Neural cell (in vitro differentiated cells): ENCODE measurements around the gene MACROH2A2. TPM values are rescaled to one million over a fixed set of nuclear protein-coding genes. Genes with fewer than 3 reads are reported as not detected.

Source experiments
- H2AFZ ChIP-seq: fragments of 200-600, 300-800 bp; sonication (generic), shearing (Covaris generic); 2 replicates; pipeline ENCODE4 v1.6.0; 2014; ENCODE audit warnings: low read depth, mild to moderate bottlenecking, antibody characterized with exemption, low read length, moderate library complexity
- H3F3A ChIP-seq: fragments of 200-600 bp; shearing (Covaris generic); 2 replicates; pipeline ENCODE4 v1.6.1; 2016; ENCODE audit warnings: mild to moderate bottlenecking, moderate library complexity, mixed read lengths, antibody characterized with exemption, low read length; ENCODE audit not compliant: insufficient read depth, poor library complexity, severe bottlenecking
- H3K27ac ChIP-seq: fragments of 200-600, 300-800 bp; sonication (generic), shearing (Covaris generic); 2 replicates; pipeline ENCODE4 v1.5.1; 2014; ENCODE audit warnings: mild to moderate bottlenecking, low read length, moderate library complexity
- H3K27me3 ChIP-seq: fragments of 300-800, 200-600 bp; sonication (generic), shearing (Covaris generic); 2 replicates; pipeline ENCODE4 v1.6.0; 2014; ENCODE audit warnings: mild to moderate bottlenecking, low read depth, low read length, moderate library complexity; ENCODE audit not compliant: insufficient read depth
- H3K36me3 ChIP-seq: fragments of 300-800, 200-600 bp; sonication (generic), shearing (Covaris generic); 2 replicates; pipeline ENCODE4 v1.5.1; 2014; ENCODE audit warnings: mild to moderate bottlenecking, antibody characterized with exemption, low read length, moderate library complexity; ENCODE audit not compliant: insufficient read depth
- H3K4me2 ChIP-seq: fragments of 300-800, 200-600 bp; sonication (generic), shearing (Covaris generic); 2 replicates; pipeline ENCODE4 v1.6.0; 2014; ENCODE audit warnings: mild to moderate bottlenecking, low read length
- H3K4me3 ChIP-seq: fragments of 300-800, 200-600 bp; sonication (generic), shearing (Covaris generic); 2 replicates; pipeline ENCODE4 v1.5.1; 2014; ENCODE audit warnings: mild to moderate bottlenecking, low read length, moderate library complexity
- H3K79me2 ChIP-seq: fragments of 200-600 bp; shearing (Covaris generic); replicated peaks from 2 replicates; pipeline ENCODE4 v1.6.0; 2014; ENCODE audit warnings: mild to moderate bottlenecking, low read length, moderate library complexity; ENCODE audit not compliant: insufficient read depth
- H3K9ac ChIP-seq: fragments of 300-800, 200-600 bp; sonication (generic), shearing (Covaris generic); 2 replicates; pipeline ENCODE4 v1.6.1; 2016; ENCODE audit warnings: mild to moderate bottlenecking, low read length, mixed read lengths
- H3K9me2 ChIP-seq: fragments of 200-600 bp; shearing (Covaris generic); 2 replicates; pipeline ENCODE4 v1.6.1; 2016; ENCODE audit warnings: mild to moderate bottlenecking, low read length, mixed read lengths; ENCODE audit not compliant: insufficient read depth
- H3K9me3 ChIP-seq: fragments of 200-600, 300-800 bp; sonication (generic), shearing (Covaris generic); 2 replicates; pipeline ENCODE4 v1.6.1; 2016; ENCODE audit warnings: mild to moderate bottlenecking, mixed run types, low read length, moderate library complexity, mixed read lengths
- H4K20me1 ChIP-seq: fragments of 200-600 bp; shearing (Covaris generic); 2 replicates; pipeline ENCODE4 v1.6.1; 2016; ENCODE audit warnings: mild to moderate bottlenecking, mixed run types; ENCODE audit not compliant: insufficient read depth
- EP300 ChIP-seq: fragments of 450-650 bp; conservative IDR thresholded peaks from 2 replicates; pipeline ENCODE4 v1.6.1; 2014; ENCODE audit warnings: antibody characterized with exemption, mild to moderate bottlenecking, moderate library complexity; ENCODE audit not compliant: poor library complexity, severe bottlenecking
- EZH2 ChIP-seq: fragments of 200-600, 300-800 bp; shearing (Covaris generic), sonication (generic); IDR thresholded peaks from 2 replicates; pipeline ENCODE4 v1.6.1; 2014; ENCODE audit warnings: antibody characterized with exemption, low read length, borderline replicate concordance, mild to moderate bottlenecking; ENCODE audit not compliant: insufficient read depth, poor library complexity, severe bottlenecking
- MXI1 ChIP-seq: fragments of 450-650 bp; conservative IDR thresholded peaks from 2 replicates; pipeline ENCODE4 v1.6.1; 2014; ENCODE audit warnings: antibody characterized with exemption, mild to moderate bottlenecking; ENCODE audit not compliant: poor library complexity, severe bottlenecking
- POLR2AphosphoS5 ChIP-seq: IDR thresholded peaks from 2 replicates; pipeline ENCODE4 v1.6.1; 2012
- RAD21 ChIP-seq: fragments of 450-650 bp; conservative IDR thresholded peaks from 2 replicates; pipeline ENCODE4 v1.6.1; 2014; ENCODE audit warnings: antibody characterized with exemption, mild to moderate bottlenecking, moderate library complexity
- SMC3 ChIP-seq: fragments of 450-650 bp; conservative IDR thresholded peaks from 2 replicates; pipeline ENCODE4 v1.6.1; 2014; ENCODE audit warnings: antibody characterized with exemption, mild to moderate bottlenecking, moderate library complexity; ENCODE audit not compliant: poor library complexity
- TAF1 ChIP-seq: IDR thresholded peaks from 2 replicates; pipeline ENCODE4 v1.6.1; 2012; ENCODE audit warnings: low read depth
- polyA plus RNA-seq: library from polyadenylated mRNA; depleted of rRNA; stranded (reverse); fragments of >200 nt; gene quantifications from 2 replicates; pipeline ENCODE4 v1.2.3, GENCODE V29; 2014
- TF ChIP-seq, protein P1 (sequence below): fragments of 450-650 bp; IDR thresholded peaks from 2 replicates; pipeline ENCODE4 v1.5.1; 2014; ENCODE audit warnings: antibody characterized with exemption, mild to moderate bottlenecking, moderate library complexity; ENCODE audit not compliant: poor library complexity, severe bottlenecking
- TF ChIP-seq, protein P2 (sequence below): IDR thresholded peaks from 2 replicates; pipeline ENCODE4 v1.6.1; 2012; ENCODE audit warnings: borderline replicate concordance

Gene MACROH2A2
- polyA plus RNA-seq, 1 donor from 2014 or later, result 173 TPM

DNA sequence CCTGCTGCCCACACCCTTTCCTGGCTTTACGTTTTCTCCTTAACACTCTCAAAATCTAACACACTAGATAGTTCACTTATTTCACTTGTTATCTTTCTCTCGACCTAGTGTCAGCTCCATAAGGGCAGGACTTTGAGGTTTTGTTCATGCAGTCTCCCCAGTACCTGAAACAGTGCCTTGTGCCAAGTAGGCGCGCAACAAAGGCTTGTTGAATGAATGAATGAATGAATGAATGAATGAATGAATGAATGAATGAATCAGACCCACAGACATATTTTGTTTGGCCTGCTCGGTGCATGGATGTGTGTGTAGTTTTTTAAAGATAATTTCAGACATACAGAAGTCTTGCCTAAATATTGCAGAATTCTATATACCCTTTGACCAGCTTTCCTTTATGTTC is 87.7 kb downstream of the MACROH2A2 start:
- H2AFZ ChIP-seq, result no peak overlapping the region
- H3K36me3 ChIP-seq, result no peaks in the 10 kb centered on the region
- H3K79me2 ChIP-seq, result no peaks in the 10 kb centered on the region
- H4K20me1 ChIP-seq, result no peaks in the 10 kb centered on the region
- H3K9me3 ChIP-seq, result no peaks in the 10 kb centered on the region
- H3K9ac ChIP-seq, result no peak overlapping the region
- no peak overlapping the region for H3K4me2 ChIP-seq
- H3K27me3 ChIP-seq, result no peaks in the 10 kb centered on the region
- no peak for TF ChIP-seq SMC3
- no peak for TF ChIP-seq POLR2AphosphoS5
- no peak for TF ChIP-seq MXI1
- no peak for TF ChIP-seq EZH2
- TF ChIP-seq EP300, result no peak
- no peak for TF ChIP-seq RAD21
- TF ChIP-seq, protein P1, sequence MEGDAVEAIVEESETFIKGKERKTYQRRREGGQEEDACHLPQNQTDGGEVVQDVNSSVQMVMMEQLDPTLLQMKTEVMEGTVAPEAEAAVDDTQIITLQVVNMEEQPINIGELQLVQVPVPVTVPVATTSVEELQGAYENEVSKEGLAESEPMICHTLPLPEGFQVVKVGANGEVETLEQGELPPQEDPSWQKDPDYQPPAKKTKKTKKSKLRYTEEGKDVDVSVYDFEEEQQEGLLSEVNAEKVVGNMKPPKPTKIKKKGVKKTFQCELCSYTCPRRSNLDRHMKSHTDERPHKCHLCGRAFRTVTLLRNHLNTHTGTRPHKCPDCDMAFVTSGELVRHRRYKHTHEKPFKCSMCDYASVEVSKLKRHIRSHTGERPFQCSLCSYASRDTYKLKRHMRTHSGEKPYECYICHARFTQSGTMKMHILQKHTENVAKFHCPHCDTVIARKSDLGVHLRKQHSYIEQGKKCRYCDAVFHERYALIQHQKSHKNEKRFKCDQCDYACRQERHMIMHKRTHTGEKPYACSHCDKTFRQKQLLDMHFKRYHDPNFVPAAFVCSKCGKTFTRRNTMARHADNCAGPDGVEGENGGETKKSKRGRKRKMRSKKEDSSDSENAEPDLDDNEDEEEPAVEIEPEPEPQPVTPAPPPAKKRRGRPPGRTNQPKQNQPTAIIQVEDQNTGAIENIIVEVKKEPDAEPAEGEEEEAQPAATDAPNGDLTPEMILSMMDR, result no peak
- TF ChIP-seq TAF1, result no peak
- TF ChIP-seq, protein P2, sequence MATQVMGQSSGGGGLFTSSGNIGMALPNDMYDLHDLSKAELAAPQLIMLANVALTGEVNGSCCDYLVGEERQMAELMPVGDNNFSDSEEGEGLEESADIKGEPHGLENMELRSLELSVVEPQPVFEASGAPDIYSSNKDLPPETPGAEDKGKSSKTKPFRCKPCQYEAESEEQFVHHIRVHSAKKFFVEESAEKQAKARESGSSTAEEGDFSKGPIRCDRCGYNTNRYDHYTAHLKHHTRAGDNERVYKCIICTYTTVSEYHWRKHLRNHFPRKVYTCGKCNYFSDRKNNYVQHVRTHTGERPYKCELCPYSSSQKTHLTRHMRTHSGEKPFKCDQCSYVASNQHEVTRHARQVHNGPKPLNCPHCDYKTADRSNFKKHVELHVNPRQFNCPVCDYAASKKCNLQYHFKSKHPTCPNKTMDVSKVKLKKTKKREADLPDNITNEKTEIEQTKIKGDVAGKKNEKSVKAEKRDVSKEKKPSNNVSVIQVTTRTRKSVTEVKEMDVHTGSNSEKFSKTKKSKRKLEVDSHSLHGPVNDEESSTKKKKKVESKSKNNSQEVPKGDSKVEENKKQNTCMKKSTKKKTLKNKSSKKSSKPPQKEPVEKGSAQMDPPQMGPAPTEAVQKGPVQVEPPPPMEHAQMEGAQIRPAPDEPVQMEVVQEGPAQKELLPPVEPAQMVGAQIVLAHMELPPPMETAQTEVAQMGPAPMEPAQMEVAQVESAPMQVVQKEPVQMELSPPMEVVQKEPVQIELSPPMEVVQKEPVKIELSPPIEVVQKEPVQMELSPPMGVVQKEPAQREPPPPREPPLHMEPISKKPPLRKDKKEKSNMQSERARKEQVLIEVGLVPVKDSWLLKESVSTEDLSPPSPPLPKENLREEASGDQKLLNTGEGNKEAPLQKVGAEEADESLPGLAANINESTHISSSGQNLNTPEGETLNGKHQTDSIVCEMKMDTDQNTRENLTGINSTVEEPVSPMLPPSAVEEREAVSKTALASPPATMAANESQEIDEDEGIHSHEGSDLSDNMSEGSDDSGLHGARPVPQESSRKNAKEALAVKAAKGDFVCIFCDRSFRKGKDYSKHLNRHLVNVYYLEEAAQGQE, result no peak
- H3K4me3 ChIP-seq, result no peak overlapping the region
- no peaks in the 10 kb centered on the region for H3K9me2 ChIP-seq
- peaks cover 8% of the 10 kb centered on the region for H3F3A ChIP-seq
- H3K27ac ChIP-seq, result no peak overlapping the region

DNA sequence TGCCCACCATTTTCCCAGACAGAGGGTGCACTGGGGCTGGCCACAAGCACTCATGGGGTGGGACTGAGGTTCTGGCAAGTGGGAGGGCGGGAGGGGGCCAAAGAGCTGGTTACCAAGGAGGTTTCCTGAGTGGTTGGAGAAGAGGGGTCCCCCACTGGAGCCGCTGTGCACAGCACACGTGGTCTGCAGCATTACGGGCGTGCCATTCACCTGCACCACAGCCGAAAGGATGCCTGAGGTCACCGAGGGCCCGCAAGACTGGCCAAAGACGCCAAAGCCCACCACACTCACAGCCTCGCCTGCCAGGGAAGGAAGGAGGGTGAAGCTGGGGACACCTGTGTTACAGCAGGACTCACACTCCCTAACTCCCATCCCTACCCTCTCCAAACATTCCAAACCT is 89.9 kb downstream of the MACROH2A2 start:
- Histone ChIP-seq H3K9me2 (no peaks in the 10 kb centered on the region), H3K27ac (no peak overlapping the region), H3K9me3 (no peaks in the 10 kb centered on the region), H2AFZ (no peak overlapping the region), H3K36me3 (no peaks in the 10 kb centered on the region), H3K4me3 (no peak overlapping the region), H3F3A (peaks cover 8% of the 10 kb centered on the region), H3K79me2 (no peaks in the 10 kb centered on the region), H3K27me3 (no peaks in the 10 kb centered on the region), H4K20me1 (no peaks in the 10 kb centered on the region), H3K4me2 (no peak overlapping the region), H3K9ac (no peak overlapping the region)
- no peak for TF ChIP-seq EZH2
- no peak for TF ChIP-seq POLR2AphosphoS5
- no peak for TF ChIP-seq TAF1
- no peak for TF ChIP-seq EP300
